Osteoblast (primary cell): ENCODE data around the gene MPPED1. TPM values are rescaled to one million over a fixed set of nuclear protein-coding genes. Genes with fewer than 3 reads are reported as not detected.
A peak's percentile ranks its signal among the peaks of the same experiment; 100 is the strongest.

Experiments used
- DNase-seq: peaks from one replicate; pipeline ENCODE4 v3.0.0; 2011; ENCODE audit warnings: low spot score, mixed read lengths; ENCODE audit not compliant: insufficient read length; ENCODE audit errors: missing footprints
- H2AFZ ChIP-seq: 2 replicates; pipeline ENCODE4 v1.6.0; 2011; ENCODE audit warnings: mild to moderate bottlenecking, low read length
- H3K27ac ChIP-seq: 2 replicates; pipeline ENCODE4 v1.5.1; 2011; ENCODE audit warnings: mild to moderate bottlenecking, low read depth, low read length, moderate library complexity
- H3K27me3 ChIP-seq: 2 replicates; pipeline ENCODE4 v1.6.0; 2012; ENCODE audit warnings: mild to moderate bottlenecking, control low read depth, inconsistent platforms, low read length, moderate library complexity; ENCODE audit not compliant: insufficient read depth
- H3K36me3 ChIP-seq: 2 replicates; pipeline ENCODE4 v1.5.1; 2011; ENCODE audit warnings: mild to moderate bottlenecking, low read length, control low read depth, moderate library complexity; ENCODE audit not compliant: insufficient read depth
- H3K4me1 ChIP-seq: 2 replicates; pipeline ENCODE4 v1.5.1; 2011; ENCODE audit warnings: mild to moderate bottlenecking, low read length, control low read depth, moderate library complexity; ENCODE audit not compliant: insufficient read depth
- H3K4me2 ChIP-seq: 2 replicates; pipeline ENCODE4 v1.6.0; 2011; ENCODE audit warnings: mild to moderate bottlenecking, low read length; ENCODE audit not compliant: insufficient read depth
- H3K4me3 ChIP-seq: fragments of 200-600 bp; sonication (generic); 3 replicates; pipeline ENCODE4 v1.5.1; 2012; ENCODE audit warnings: mild to moderate bottlenecking, low read length, inconsistent platforms; ENCODE audit not compliant: insufficient read depth
- H3K79me2 ChIP-seq: 2 replicates; pipeline ENCODE4 v1.6.0; 2012; ENCODE audit warnings: mild to moderate bottlenecking, low read length, control low read depth, inconsistent platforms; ENCODE audit not compliant: insufficient read depth
- H3K9me3 ChIP-seq: 2 replicates; pipeline ENCODE4 v1.5.1; 2011; ENCODE audit warnings: low read depth, low read length, control low read depth
- H4K20me1 ChIP-seq: 2 replicates; pipeline ENCODE4 v1.6.0; 2012; ENCODE audit warnings: mild to moderate bottlenecking, low read length, control low read depth; ENCODE audit not compliant: insufficient read depth
- CTCF ChIP-seq: IDR thresholded peaks from 2 replicates; pipeline ENCODE4 v1.5.1; 2011; ENCODE audit warnings: mild to moderate bottlenecking, low read depth, low read length, moderate library complexity; ENCODE audit errors: extremely low read depth
- total RNA-seq: library from RNA; depleted of rRNA; stranded (reverse); fragments of >200 nt; gene quantifications from 2 replicates; pipeline ENCODE4 v1.2.3, GENCODE V29; 2012

The MPPED1 gene
- total RNA-seq, 1 donor, result not detected

GRCh38 chr22:43389227-43389836 lies 22.5 kb upstream of the MPPED1 start:
- H3K79me2 ChIP-seq, result no peaks in the 10 kb centered on the region
- no peaks in the 10 kb centered on the region for H3K9me3 ChIP-seq
- no peak overlapping the region for H2AFZ ChIP-seq
- H3K36me3 ChIP-seq, result no peaks in the 10 kb centered on the region
- DNase-seq, result peak; percentile 48
- H3K4me2 ChIP-seq, result no peak overlapping the region
- H3K27ac ChIP-seq, result no peak overlapping the region
- peaks cover 8% of the 10 kb centered on the region for H3K27me3 ChIP-seq
- H4K20me1 ChIP-seq, result no peaks in the 10 kb centered on the region
- no peak overlapping the region for H3K4me3 ChIP-seq
- no peak for TF ChIP-seq CTCF
- no peaks in the 10 kb centered on the region for H3K4me1 ChIP-seq

GRCh38 chr22:43390166-43390565 lies 21.6 kb upstream of the MPPED1 start:
- H3K36me3 ChIP-seq, result no peaks in the 10 kb centered on the region
- DNase-seq, result peak; percentile 48
- H2AFZ ChIP-seq, result no peak overlapping the region
- no peaks in the 10 kb centered on the region for H3K4me1 ChIP-seq
- H4K20me1 ChIP-seq, result no peaks in the 10 kb centered on the region
- H3K4me3 ChIP-seq, result no peak overlapping the region
- no peak overlapping the region for H3K4me2 ChIP-seq
- no peak overlapping the region for H3K27ac ChIP-seq
- no peaks in the 10 kb centered on the region for H3K9me3 ChIP-seq
- no peak for TF ChIP-seq CTCF
- H3K79me2 ChIP-seq, result no peaks in the 10 kb centered on the region
- peaks cover 8% of the 10 kb centered on the region for H3K27me3 ChIP-seq

GRCh38 chr22:43390872-43391271 lies 20.9 kb upstream of the MPPED1 start:
- H3K79me2 ChIP-seq, result no peaks in the 10 kb centered on the region
- peaks cover 8% of the 10 kb centered on the region for H3K27me3 ChIP-seq
- no peak overlapping the region for H3K4me3 ChIP-seq
- H3K9me3 ChIP-seq, result no peaks in the 10 kb centered on the region
- no peaks in the 10 kb centered on the region for H3K36me3 ChIP-seq
- no peak for TF ChIP-seq CTCF
- no peak overlapping the region for H2AFZ ChIP-seq
- no peaks in the 10 kb centered on the region for H3K4me1 ChIP-seq
- no peak overlapping the region for H3K27ac ChIP-seq
- DNase-seq, result peak; percentile 29
- no peak overlapping the region for H3K4me2 ChIP-seq
- H4K20me1 ChIP-seq, result no peaks in the 10 kb centered on the region

GRCh38 chr22:43391306-43391705 lies 20.5 kb upstream of the MPPED1 start:
- peak; percentile 63 for DNase-seq
- no peaks in the 10 kb centered on the region for H3K9me3 ChIP-seq
- H2AFZ ChIP-seq, result no peak overlapping the region
- no peak overlapping the region for H3K4me2 ChIP-seq
- H3K36me3 ChIP-seq, result no peaks in the 10 kb centered on the region
- no peaks in the 10 kb centered on the region for H3K79me2 ChIP-seq
- H3K27me3 ChIP-seq, result peaks cover 8% of the 10 kb centered on the region
- no peaks in the 10 kb centered on the region for H4K20me1 ChIP-seq
- H3K4me3 ChIP-seq, result no peak overlapping the region
- TF ChIP-seq CTCF, result no peak
- H3K27ac ChIP-seq, result no peak overlapping the region
- no peaks in the 10 kb centered on the region for H3K4me1 ChIP-seq
